GM12874 (cell line): ENCODE data around the gene ZNF740.

Experiments used
- CTCF ChIP-seq: IDR thresholded peaks from 2 replicates; pipeline ENCODE4 v1.5.1; 2011; ENCODE audit warnings: low read depth, mild to moderate bottlenecking, control low read depth, low read length, moderate library complexity; ENCODE audit not compliant: insufficient read depth

The ZNF740 gene

DNA sequence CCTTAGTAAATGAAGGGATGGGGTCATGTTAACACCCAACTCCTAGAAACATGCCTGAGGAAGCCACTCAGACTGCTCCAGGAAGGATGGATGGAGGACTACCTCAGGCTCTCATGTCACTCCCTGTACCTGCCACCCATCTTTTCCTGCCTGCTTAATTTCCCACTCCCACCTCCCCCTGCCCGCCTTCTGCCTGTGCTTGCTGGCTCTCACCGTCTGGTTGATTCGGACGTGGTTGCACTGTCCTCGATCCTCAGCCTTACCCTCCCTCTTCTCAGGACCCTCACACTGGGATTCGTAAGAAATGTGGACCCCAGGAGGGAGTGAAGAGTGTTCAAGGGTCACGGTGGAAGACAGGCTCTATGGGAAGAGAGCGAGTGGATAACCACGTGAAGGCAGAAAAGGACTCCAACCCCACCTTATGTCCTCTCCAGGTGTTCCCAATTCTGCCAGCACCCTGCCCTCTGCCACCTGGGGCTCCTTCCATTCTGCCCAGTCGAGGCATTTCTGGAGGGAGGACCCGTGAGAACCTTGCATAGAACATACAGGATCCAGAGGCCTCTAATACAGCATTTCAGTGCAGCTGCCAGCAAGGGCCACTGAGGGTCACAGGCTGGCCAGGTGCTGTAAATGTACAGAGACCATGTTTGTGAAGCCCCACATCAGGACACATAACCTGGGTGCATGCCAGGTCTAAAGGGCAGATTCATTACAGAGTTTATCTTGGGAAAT lies 13.6 kb downstream of the ZNF740 start:
- TF ChIP-seq CTCF = no peak

GRCh38 chr12:53194973-53195372 lies 14.5 kb downstream of the ZNF740 start:
- no peak for TF ChIP-seq CTCF

GRCh38 chr12:53195516-53196420 lies 15.2 kb downstream of the ZNF740 start:
- TF ChIP-seq CTCF = no peak

GRCh38 chr12:53196486-53196885 lies 16.0 kb downstream of the ZNF740 start:
- no peak for TF ChIP-seq CTCF

DNA sequence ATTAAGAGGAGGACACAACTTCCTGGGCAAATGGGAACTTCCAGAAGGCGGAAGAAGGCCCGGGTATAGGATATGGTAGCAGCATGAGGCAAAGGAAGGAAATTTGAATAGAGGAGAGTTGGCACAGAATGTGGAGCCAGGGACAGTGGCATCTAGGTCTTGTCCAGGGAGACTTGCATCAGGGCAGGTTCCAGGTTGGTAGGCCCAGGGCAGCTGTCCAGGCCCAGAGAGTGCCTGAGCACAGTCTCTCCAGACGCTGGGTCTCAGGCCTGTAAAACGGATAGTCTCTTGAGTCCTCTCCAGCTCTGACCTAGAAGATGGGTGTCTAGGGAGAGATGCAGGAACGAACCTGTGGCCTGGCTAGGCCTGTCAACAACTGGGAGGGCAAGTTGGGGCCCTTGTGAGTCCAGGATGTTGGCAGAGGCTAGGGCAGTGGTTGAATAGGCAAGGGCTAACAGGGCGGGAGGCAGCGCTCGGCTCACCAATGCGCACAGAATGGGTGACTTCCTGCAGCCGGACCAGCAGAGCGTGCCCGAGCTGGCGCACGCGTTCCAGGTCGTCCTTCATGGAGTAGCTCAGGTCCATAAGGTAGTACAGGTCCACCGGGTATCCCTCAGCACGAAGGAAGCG lies 16.6 kb downstream of the ZNF740 start:
- no peak for TF ChIP-seq CTCF

DNA sequence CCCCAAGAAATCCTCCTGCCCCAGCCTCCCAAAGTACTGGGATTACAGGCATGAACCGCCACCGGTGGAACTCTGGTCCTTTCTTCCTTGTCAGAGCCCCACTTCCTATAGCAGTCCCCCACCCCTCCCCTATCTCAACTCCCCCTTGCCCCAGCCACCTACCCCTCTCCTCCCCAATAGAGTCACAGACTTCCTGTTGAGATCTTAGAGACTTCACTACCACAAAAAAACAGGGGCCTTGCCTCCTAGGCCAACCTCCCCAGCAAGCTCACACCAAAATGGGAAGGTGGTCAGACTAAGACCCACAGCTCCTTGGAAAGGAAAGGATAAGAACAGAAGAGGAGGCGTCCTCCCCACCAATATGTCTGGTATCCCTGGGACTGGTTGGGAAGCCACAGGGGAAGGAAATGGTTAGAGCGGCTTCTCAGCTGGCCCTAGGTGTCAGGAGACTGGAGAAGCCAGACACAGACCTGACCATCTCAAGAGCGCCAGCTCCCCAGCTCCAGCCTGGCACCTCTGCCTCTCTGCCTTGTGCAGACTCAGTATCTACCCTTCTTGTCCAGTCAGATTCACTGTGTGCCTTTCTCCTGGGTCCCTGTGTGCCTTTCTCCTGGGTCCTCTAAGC lies 18.1 kb downstream of the ZNF740 start:
- no peak for TF ChIP-seq CTCF

DNA sequence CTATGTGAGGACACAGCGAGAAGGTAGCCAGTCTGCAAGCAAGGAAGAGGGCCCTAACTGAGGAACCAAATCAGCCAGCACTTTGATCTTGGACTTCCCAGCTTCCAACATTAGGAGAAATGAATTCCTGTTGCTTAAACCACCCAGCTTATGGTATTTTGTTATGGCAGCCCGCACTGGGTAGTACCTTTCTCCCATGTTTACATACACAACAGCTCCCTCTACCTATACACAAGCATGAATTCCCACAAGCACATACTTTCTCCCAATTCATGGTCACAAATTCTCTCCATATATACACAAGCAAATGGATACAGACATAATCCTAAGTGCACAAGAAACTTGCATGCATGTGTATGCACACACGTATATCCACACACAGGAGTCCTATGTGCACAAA lies 19.2 kb downstream of the ZNF740 start:
- no peak for TF ChIP-seq CTCF
